Common myeloid progenitor, CD34-positive (primary cell): ENCODE data around the gene SMTNL2.
A peak's percentile ranks its signal among the peaks of the same experiment; 100 is the strongest.

Experiments
- CTCF ChIA-PET: fragments of 350-600 bp; sonication (Branson Sonifier 250); formaldehyde crosslinking; loops from one replicate; lab custom pipeline; 2021; ENCODE audit warnings: antibody characterized with exemption; lab: Charles Lee
- POLR2A ChIA-PET: fragments of 350-600 bp; sonication (Branson Sonifier 250); formaldehyde crosslinking; loops from one replicate; lab custom pipeline; 2021; ENCODE audit warnings: antibody characterized with exemption; lab: Charles Lee
- DNase-seq, 3 donors: peaks; one replicate each; pipeline versions ENCODE4 v3.0.0 to v3.0.0-alpha.2; 2013
- H3K27ac ChIP-seq, 2 experiments: 1 replicate in 1 of 2; 2 replicates in 1 of 2; pipeline ENCODE4 v1.7.0; 2013; ENCODE audit warnings: inconsistent platforms in 2 of 2, low read length in 2 of 2, mild to moderate bottlenecking in 2 of 2, low read depth in 1 of 2, moderate library complexity in 1 of 2; ENCODE audit not compliant: severe bottlenecking in 2 of 2, insufficient read depth in 1 of 2, poor library complexity in 1 of 2
- H3K27me3 ChIP-seq, 5 experiments: replicated peaks in 2 of 5; 1 replicate in 3 of 5; 2 replicates in 2 of 5; pipeline versions ENCODE4 v1.6.1 to v1.7.0; 2013; ENCODE audit warnings: low read length in 4 of 5, mild to moderate bottlenecking in 2 of 5, moderate library complexity in 2 of 5, inconsistent platforms in 1 of 5; ENCODE audit not compliant: insufficient read depth in 5 of 5, control insufficient read depth in 4 of 5
- H3K36me3 ChIP-seq, 4 experiments: 1 replicate in 2 of 4; 2 replicates in 2 of 4; pipeline versions ENCODE4 v1.6.1 to v1.7.0; 2013; ENCODE audit warnings: low read length in 3 of 4, control low read depth in 1 of 4, mild to moderate bottlenecking in 1 of 4; ENCODE audit not compliant: control insufficient read depth in 4 of 4, insufficient read depth in 4 of 4
- H3K4me1 ChIP-seq, 4 experiments: 1 replicate in 3 of 4; 2 replicates in 1 of 4; pipeline versions ENCODE4 v1.6.1 to v1.7.1; 2013; ENCODE audit warnings: low read length in 3 of 4, mild to moderate bottlenecking in 3 of 4, control low read depth in 1 of 4, inconsistent platforms in 1 of 4, moderate library complexity in 1 of 4; ENCODE audit not compliant: control insufficient read depth in 4 of 4, insufficient read depth in 4 of 4; ENCODE audit errors: control extremely low read depth in 1 of 4
- H3K4me3 ChIP-seq, 7 experiments: 1 replicate in 4 of 7; 2 replicates in 3 of 7; pipeline versions ENCODE4 v1.5.1 to v1.7.0; 2013; ENCODE audit warnings: mild to moderate bottlenecking in 7 of 7, low read length in 6 of 7, moderate library complexity in 6 of 7, inconsistent platforms in 2 of 7, low read depth in 2 of 7, control low read depth in 1 of 7; ENCODE audit not compliant: insufficient read depth in 4 of 7, control insufficient read depth in 1 of 7; ENCODE audit errors: extremely low read depth in 1 of 7
- H3K9me3 ChIP-seq, 5 experiments: 1 replicate in 4 of 5; 2 replicates in 1 of 5; pipeline versions ENCODE4 v1.6.1 to v1.7.1; 2013; ENCODE audit warnings: low read length in 4 of 5, mild to moderate bottlenecking in 2 of 5, inconsistent platforms in 1 of 5, low read depth in 1 of 5, moderate library complexity in 1 of 5; ENCODE audit not compliant: control insufficient read depth in 4 of 5, insufficient read depth in 2 of 5; ENCODE audit errors: control extremely low read depth in 1 of 5
- WGBS: methylation state at CpG from one replicate; pipeline ENCODE4 v1.1.5; 2013; ENCODE audit not compliant: insufficient coverage; 5-methylcytosine and 5-hydroxymethylcytosine counted together

SMTNL2 gene

DNA sequence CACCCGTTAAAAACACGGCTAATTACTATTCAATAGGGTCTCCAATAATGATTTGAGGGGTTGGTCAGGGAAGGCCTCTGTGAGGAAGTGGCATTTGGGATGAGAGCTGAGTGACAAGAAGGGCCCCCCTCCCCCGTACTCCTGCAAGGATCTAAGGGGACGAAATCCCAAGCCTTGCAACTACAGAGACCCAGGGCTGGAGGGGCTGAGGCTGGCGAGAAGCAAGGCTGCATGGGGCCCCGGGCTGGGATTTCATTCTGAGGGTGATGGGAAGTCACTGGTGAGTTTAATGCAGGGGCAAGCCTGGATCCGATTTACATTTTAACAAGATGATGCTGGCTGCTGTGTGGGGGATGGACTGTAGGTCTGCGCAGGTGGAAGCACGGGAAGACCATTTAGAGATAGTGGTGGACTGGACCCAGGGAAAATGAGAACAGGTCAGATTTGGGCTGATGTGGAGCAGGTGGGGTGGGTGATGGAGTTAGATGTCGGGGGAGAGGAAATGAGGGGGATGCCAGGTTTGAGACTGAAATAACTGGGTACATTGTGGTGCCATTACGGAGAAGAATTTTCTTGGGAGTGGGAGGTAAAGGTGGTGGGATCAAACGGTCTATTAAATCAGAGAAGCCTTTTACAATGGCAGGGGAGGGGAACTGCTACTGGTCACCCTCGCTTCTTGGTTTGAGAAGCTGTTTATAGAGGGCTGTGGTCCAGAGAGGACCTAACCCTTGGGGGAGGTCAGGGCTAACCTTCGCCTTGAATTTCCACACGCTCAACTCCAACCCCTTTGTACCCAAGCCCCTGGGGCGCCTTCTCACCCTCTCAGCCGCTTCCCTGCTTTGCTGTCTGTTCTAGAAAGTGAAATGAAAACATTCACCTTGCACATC lies 28.2 kb upstream of the SMTNL2 start:
- peak overlapping the region; percentile 79 to 97 (median 85) for H3K4me3 ChIP-seq
- WGBS, result 74% methylated on average over 17 of the region's 17 CpGs
- POLR2A ChIA-PET, result interaction anchor here (0.6 kb wide), 1 partner anchor 291 kb away, joined by 3 read pairs; no protein-coding TSS in a partner anchor
- H3K4me1 ChIP-seq, result peaks cover 0 to 26% (median 24%) of the 10 kb centered on the region in 4 experiments
- CTCF ChIA-PET, result interaction anchor here (1.6 to 4.8 kb wide), 2 partner anchors 10 to 16 kb away, joined by 3 to 36 read pairs; no protein-coding TSS in a partner anchor
- H3K27me3 ChIP-seq, result no peaks in the 10 kb centered on the region
- no peaks in the 10 kb centered on the region for H3K9me3 ChIP-seq
- H3K27ac ChIP-seq, result peak overlapping the region in 1 of 2 experiments; percentile 88
- DNase-seq, result no peak
- H3K36me3 ChIP-seq, result peaks cover 4 to 27% (median 16%) of the 10 kb centered on the region in 4 experiments

DNA sequence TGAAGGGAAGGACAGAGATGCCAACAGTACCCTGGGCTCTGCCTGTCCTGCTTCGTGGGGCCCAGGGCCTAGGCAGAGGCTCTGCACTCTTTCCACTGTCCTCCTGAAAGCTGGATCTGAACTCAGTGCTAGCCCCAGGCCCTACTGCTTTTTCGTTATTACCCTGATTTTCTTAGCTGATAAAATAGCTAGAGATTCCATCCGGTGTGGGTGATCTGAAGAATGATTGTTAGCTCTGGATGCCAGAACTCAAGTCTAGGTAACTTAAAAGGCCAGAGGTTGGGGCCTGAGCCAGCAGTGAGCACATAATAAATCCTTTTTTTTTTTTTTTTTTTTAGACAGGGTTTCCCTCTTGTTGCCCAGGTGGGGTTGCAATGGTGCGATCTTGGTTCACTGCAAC lies 27.3 kb upstream of the SMTNL2 start:
- 83% methylated on average over 3 of the region's 4 CpGs for WGBS
- ChIA-PET POLR2A (no interaction called here), CTCF (interaction anchor here (4.8 kb wide), 1 partner anchor 10 kb away, joined by 36 read pairs; no protein-coding TSS in a partner anchor)

DNA sequence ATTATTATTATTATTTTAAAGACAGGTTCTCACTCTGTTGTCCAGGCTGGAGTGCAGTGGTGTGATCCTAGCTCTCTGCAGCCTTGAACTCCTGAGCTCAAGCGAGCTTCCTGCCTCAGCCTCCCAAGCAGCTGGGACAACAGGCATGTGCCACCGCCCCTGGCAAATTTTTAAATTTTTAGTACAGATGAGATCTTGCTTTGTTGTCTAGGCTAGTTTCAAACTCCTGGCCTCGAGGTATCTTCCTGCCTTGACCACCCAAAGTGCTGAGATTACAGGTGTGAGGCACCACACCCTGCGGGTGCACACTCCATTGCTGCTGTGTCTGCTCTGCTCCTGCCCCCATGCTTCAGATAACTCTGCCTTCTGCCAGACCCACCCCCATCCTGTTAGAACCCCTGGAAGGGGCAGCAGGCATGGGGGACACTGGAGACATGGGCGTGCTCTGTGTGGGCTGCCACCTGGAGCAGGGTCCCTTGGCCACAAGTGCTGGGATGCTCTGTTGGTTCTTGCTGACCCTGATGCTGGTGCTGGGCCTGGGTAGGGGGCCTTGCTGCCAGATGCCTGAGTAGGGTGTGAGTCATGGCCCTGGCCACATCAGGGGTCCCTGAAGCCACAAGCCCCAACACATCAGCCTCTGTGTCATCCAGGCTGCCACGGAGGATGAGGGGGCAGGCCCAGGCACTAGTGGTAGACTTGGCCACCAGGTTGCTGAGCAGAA lies 26.5 kb upstream of the SMTNL2 start:
- no peaks in the 10 kb centered on the region for H3K27me3 ChIP-seq
- POLR2A ChIA-PET, result no interaction called here
- CTCF ChIA-PET, result interaction anchor here (4.8 kb wide), 1 partner anchor 9 kb away, joined by 36 read pairs; no protein-coding TSS in a partner anchor
- no peak for DNase-seq
- WGBS, result 96% methylated on average over 6 of the region's 6 CpGs
- H3K9me3 ChIP-seq, result no peaks in the 10 kb centered on the region
- H3K36me3 ChIP-seq, result peaks cover 2 to 12% (median 6%) of the 10 kb centered on the region in 4 experiments
- H3K4me1 ChIP-seq, result peaks cover 0 to 34% (median 30%) of the 10 kb centered on the region in 4 experiments
- H3K4me3 ChIP-seq, result no peak overlapping the region
- H3K27ac ChIP-seq, result no peak overlapping the region

More for the DNA sequence above, 27.3 kb upstream of the SMTNL2 start:
- H3K4me3 ChIP-seq, result no peak overlapping the region
- DNase-seq, result no peak
- H3K4me1 ChIP-seq, result peaks cover 0 to 28% (median 25%) of the 10 kb centered on the region in 4 experiments
- no peak overlapping the region for H3K27ac ChIP-seq
- no peaks in the 10 kb centered on the region for H3K9me3 ChIP-seq
- peaks cover 2 to 20% (median 10%) of the 10 kb centered on the region in 4 experiments for H3K36me3 ChIP-seq
- H3K27me3 ChIP-seq, result no peaks in the 10 kb centered on the region

DNA sequence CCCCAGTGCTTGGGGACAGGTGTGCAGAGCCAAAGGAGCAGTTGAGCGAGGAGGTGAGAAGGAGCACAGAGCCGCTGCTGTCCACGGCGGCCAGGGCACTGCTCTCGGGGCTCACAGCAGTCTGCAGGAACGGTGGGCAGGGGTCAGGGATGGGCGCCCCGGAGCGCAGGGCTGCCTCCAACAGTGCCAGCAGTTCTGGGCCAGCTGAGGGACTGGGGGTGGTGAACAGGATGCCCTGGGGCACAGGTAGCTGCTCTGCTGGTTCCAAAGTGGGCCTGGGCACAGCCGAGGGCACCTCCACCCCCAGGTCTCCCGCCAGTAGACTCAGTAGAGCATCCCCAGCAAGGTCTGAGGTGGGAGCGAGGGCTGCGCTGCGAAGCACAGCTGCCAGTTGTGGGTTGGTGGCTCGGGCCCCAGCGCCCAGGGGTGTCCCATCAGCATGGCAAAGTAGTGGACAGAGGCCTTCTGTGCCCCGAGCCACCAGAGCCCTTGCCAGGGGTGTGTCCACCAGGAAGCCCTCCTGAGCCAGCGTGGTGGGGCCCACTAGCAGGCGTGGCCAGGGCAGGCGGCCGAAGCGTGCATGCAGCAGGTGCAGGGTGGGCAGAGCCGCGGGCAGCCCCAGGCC lies 25.9 kb upstream of the SMTNL2 start:
- no peak overlapping the region for H3K4me3 ChIP-seq
- CTCF ChIA-PET, result interaction anchor here (1.9 kb wide), 1 partner anchor 67 kb away, joined by 4 read pairs; no protein-coding TSS in a partner anchor

DNA sequence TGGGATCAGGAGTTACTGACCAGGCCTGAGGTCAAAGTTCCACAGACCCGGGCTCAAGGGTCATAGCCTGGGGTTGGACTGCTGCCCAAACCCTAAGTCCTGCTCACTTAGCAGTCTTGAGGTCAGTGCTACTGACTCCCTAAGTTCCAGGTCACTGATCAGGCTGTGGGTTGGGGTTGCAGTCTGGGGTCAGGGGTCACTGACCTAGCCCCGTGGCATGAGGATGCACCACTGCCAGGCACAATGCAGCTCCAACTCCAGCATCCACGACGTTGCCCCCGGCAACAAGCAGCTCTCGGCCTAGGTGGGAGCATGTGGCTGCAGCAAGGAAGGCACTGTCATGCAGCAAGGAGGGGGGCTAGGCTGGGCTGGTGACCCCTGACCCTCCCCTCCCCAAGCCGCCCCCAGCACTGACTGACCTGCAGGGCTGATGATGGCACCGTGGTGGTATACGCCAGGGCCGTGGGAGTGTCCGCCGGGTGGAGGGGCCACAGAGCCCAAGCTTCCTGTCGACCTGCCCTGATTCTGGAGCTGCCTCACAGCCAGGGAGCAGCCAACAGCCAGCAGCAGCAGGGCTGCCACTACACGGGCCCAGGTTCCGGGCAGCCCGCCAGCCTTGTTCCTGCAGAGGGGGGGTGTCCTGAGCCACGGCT lies 25.1 kb upstream of the SMTNL2 start:
- Histone ChIP-seq H3K27me3 (no peaks in the 10 kb centered on the region), H3K27ac (no peak overlapping the region), H3K36me3 (no peaks in the 10 kb centered on the region), H3K4me3 (no peak overlapping the region), H3K4me1 (peaks cover 0 to 27% (median 24%) of the 10 kb centered on the region in 4 experiments), H3K9me3 (no peaks in the 10 kb centered on the region)
- no peak for DNase-seq
- ChIA-PET POLR2A (no interaction called here), CTCF (interaction anchor here (1.9 kb wide), 1 partner anchor 66 kb away, joined by 4 read pairs; no protein-coding TSS in a partner anchor)
- 91% methylated on average over 14 of the region's 17 CpGs for WGBS

More for the DNA sequence above, 25.9 kb upstream of the SMTNL2 start:
- Histone ChIP-seq H3K4me1 (peaks cover 0 to 34% (median 30%) of the 10 kb centered on the region in 4 experiments), H3K27me3 (no peaks in the 10 kb centered on the region), H3K27ac (no peak overlapping the region), H3K36me3 (peaks cover under 1 to 5% (median 4%) of the 10 kb centered on the region in 4 experiments), H3K9me3 (no peaks in the 10 kb centered on the region)
- WGBS, result 94% methylated on average over 24 of the region's 24 CpGs
- POLR2A ChIA-PET, result no interaction called here
- no peak for DNase-seq

DNA sequence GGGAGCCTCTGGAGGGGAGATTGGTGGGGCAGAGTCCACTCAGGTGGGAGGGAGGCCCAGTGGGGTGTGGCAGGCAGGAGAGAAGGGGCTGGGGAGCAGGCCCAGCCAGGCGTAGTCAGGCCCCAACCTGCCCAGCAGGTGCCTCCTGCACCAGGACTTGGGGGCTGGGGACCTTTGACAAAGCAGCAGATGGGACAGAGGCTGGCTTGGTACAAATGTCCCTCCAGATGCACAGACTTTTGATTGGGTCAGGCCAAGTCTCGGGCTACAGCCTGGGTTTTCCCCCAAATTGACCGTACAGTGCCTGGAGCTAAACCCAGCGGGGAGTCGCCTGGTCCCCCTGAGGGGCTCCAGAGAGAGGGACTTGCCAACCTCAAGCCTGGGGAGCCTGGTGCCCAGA lies 24.4 kb upstream of the SMTNL2 start:
- ChIA-PET CTCF (interaction anchor here (0.7 to 1.9 kb wide), 2 partner anchors 20 to 65 kb away, joined by 3 to 4 read pairs; no protein-coding TSS in a partner anchor), POLR2A (no interaction called here)
- H3K4me1 ChIP-seq, result peaks cover 0 to 20% (median 17%) of the 10 kb centered on the region in 4 experiments
- no peak overlapping the region for H3K27ac ChIP-seq
- WGBS, result 95% methylated on average over 4 of the region's 5 CpGs
- H3K9me3 ChIP-seq, result no peaks in the 10 kb centered on the region
- H3K4me3 ChIP-seq, result no peak overlapping the region
- H3K27me3 ChIP-seq, result no peaks in the 10 kb centered on the region
- DNase-seq, result no peak
- H3K36me3 ChIP-seq, result no peaks in the 10 kb centered on the region
